VCaP (cell line): Measurements from ENCODE around the gene TRAF2.

ENCODE experiments used
- H3K27ac ChIP-seq: fragments of 450-650 bp; 2 replicates; pipeline ENCODE4 v1.5.1; 2017
- TF ChIP-seq, protein P1 (sequence below): fragments of 450-650 bp; conservative IDR thresholded peaks from 2 replicates; pipeline ENCODE4 v1.5.1; 2017; ENCODE audit warnings: mild to moderate bottlenecking, moderate library complexity

The TRAF2 gene

DNA sequence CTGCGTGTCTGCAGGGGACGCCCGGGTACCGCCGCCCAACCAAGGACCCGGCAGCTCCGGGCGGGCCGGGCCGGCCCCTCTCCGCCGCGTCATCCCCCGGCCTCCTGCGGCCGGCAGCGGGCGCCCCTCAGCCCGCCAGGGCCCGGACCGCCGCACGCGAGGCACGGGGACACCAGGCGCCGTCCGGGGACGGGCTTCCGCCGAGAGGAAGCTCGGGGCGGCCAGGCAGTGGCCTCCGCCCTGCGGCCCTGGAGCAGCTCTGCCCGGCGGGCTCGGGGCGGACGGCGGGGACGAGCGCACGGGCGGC lies 57.8 kb downstream of the TRAF2 start:
- TF ChIP-seq, protein P1, sequence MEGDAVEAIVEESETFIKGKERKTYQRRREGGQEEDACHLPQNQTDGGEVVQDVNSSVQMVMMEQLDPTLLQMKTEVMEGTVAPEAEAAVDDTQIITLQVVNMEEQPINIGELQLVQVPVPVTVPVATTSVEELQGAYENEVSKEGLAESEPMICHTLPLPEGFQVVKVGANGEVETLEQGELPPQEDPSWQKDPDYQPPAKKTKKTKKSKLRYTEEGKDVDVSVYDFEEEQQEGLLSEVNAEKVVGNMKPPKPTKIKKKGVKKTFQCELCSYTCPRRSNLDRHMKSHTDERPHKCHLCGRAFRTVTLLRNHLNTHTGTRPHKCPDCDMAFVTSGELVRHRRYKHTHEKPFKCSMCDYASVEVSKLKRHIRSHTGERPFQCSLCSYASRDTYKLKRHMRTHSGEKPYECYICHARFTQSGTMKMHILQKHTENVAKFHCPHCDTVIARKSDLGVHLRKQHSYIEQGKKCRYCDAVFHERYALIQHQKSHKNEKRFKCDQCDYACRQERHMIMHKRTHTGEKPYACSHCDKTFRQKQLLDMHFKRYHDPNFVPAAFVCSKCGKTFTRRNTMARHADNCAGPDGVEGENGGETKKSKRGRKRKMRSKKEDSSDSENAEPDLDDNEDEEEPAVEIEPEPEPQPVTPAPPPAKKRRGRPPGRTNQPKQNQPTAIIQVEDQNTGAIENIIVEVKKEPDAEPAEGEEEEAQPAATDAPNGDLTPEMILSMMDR, result no peak
- peak overlapping the region; percentile 97 for H3K27ac ChIP-seq

DNA sequence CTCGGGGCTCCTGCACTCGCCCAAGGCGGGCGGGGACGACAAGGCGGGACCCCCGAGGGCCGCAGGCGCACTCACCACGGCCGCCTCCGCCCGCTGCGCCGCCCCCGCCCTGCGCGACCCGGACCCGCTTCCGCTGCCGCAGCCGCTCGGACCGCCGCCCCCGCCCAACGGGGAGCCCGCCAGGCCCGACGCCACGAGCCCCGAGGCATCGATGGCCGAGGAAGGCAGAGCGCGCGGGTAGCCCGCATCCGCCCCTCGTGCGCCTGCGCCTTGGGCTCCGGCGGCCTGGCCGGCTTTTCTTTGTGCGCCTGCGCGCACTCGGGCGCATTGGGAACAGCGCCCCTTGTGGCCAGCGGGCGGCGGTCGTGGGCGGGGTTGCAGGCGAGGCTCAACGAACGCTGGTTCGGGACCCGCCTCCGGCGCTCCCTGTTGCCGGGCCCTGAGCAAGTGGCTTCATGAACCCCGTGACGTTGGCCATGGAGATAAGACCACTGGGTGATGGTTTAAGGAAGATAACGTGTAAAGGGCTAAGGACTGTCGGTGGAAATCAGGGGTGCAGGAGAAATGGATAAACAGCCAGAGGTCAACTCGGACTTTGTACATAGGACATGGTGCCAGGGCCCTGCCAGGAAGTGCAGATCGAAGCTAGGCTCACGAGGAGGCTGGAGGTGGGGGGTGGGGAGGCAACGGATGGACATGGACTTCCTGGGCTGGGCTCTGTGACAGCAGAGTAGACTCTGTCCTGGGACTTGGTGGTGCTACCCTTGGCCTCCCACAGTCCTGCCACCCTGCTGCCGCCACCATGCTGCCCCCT lies 58.4 kb downstream of the TRAF2 start, which contains the start of the genes C8G and FBXW5:
C8G (plus strand) TSS at position 725 of the 814 bp plus-strand sequence; CDS start at position 803, 78 bp downstream.
FBXW5 (minus strand) TSS at position 220 of the 814 bp plus-strand sequence. CDS start 655 bp downstream, outside the sequence.
- H3K27ac ChIP-seq, result peak within 1 kb of the TSS; percentile 97
- TF ChIP-seq, protein P1, result peak; percentile 100

DNA sequence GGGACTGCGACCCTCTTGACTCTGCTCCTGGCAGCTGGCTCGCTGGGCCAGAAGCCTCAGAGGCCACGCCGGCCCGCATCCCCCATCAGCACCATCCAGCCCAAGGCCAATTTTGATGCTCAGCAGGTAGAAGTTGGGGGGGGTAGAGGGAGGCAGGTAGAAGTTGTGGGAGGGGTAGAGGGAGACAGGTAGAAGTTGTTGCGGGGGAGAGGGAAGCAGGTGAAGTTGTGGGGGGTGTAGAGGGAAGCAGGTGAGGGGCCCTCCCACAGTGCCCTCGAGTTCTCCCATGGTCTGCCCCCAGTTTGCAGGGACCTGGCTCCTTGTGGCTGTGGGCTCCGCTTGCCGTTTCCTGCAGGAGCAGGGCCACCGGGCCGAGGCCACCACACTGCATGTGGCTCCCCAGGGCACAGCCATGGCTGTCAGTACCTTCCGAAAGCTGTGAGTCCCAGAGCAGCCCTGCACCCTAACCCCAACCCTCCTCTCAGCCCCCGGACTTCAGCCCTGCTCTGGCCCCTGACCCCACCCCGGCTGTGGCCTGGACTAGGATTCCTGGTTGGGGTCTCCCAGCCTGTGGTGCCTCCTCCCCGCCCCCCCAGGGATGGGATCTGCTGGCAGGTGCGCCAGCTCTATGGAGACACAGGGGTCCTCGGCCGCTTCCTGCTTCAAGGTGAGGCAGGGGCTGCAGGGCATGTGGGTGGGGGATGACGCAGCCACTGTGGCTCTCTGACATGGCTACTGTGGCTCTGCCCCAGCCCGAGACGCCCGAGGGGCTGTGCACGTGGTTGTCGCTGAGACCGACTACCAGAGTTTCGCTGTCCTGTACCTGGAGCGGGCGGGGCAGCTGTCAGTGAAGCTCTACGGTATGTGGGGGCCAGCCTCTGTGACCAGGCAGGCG lies 59.3 kb downstream of the TRAF2 start:
- H3K27ac ChIP-seq, result no peak overlapping the region; the same call in 1 of the 2 replicates
- TF ChIP-seq, protein P1, result no peak

DNA sequence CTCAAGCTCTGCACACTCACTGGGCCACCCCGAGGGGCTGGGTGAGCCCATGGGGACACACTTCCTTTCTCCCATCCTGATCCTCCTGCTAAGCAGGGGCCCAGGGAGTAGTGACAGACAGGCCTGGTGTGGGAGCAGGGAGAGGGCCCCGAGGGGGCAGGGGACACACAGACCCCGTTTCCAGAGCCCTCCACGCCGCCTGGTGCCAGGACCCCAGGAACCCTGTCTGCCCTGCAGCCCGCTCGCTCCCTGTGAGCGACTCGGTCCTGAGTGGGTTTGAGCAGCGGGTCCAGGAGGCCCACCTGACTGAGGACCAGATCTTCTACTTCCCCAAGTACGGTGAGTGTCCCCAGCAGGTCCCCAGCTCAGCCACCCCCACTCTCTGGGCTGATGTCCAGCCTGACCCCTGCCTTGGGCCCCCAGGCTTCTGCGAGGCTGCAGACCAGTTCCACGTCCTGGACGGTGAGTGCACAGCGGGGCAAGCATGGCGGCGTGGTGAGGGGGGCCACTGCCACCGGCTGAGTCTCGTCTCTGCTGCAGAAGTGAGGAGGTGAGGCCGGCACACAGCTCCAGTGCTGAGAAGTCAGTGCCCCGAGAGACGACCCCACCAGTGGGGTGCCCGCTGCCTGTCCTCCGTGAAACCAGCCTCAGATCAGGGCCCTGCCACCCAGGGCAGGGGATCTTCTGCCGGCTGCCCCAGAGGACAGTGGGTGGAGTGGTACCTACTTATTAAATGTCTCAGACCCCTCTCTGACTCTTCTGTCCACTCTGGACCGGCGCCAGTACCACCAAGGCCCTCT lies 60.1 kb downstream of the TRAF2 start:
- no peak overlapping the region for H3K27ac ChIP-seq
- TF ChIP-seq, protein P1, result no peak

DNA sequence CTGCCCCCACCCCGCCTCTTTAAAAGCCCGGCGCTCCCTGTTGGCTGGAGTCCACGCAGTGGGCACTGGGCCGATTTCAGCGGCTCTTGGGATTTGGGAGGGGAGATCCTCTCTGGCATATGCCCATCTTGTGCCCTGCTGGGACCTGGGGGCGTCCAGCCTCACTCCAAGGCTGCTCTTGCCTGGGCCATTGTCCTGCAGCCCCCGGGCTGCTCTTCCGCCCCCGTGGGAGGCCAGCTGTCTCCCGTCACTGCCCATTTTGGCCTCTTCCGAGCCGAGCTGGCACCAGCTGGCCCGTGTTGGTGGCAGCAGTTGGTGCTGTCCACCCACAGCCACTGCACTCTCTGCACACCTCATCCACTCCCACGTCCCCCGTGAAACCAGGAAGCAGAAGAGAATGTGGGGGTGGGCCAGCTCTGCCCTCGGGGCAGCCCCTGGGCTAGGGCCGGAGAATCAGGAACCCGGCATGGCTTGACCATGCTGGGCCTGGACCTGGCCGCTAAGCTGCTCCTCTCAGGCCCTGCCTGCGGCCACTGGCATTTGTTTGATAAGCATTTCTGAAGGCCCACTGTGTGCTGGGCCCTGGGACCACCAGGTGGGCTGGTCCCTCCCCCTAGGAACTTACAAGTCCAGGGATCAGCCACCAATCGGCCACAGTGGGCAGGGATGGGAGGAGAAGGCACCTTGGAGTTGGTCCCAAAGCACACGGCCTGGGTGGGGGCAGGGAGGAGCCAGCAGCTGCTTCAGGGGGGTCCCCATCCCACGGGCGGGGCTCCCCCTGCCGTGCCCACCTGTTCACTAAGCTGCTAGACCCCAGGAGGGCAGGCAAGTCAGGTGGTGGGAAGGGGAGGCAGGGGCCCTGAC lies 60.9 kb downstream of the TRAF2 start:
- H3K27ac ChIP-seq, result peak overlapping the region; percentile 97; the same call in 1 of the 2 replicates
- TF ChIP-seq, protein P1, result no peak

DNA sequence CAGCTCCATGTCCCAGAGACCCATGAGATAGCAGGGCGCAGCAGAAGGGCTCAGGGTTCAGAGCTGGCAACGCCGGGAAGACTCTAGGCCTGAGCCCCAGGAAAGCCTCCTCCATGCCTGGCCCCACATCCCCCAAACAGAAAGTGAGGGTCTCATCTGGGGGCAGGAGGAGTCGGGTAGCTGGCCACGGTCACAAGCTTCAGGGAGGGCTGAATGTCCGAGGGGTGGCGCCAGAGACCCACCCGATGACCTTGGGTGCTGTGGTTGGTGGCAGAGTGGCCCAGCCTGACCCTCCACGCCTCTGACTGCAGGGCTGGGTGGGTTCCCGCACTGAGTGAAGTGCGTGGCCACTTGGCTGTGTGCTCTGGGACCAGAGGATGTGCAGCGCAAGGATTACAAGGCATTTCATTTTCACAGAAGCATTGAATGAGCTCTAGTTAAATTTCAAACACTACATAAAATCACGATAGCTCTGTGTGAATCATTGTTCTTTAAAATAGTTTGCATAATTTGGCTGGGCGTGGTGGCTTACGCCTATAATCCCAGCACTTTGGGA lies 61.7 kb downstream of the TRAF2 start:
- peak overlapping the region; percentile 97; the same call in 1 of the 2 replicates for H3K27ac ChIP-seq
- TF ChIP-seq, protein P1, result peak; percentile 36
